ENCODE results near the gene ATP2B3. TPM values are rescaled to one million over a fixed set of nuclear protein-coding genes. Genes with fewer than 3 reads are reported as not detected.

Gene ATP2B3
- total and polyA plus RNA-seq, 8 donors: 0.03 to 0.12 (median 0.04) TPM; not detected in 2

DNA sequence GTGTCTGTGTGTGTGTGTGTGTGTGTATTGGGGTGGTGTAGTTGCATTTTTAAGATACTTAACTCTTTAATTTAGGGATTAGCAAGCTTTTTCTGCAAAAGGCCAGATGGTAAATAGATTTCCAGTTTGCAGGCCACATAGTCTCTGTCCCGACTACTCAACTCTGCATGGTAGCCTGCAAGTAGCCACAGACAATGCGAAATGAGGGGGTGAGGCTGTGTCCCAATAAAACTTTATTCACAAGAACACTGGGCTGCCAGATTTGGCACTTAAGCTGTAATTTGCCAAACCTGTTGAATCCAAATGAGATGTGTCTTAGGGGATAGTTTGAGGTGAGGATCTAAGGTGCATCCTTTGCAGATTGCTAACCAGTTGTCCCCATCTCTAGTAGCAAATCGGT, 6.8 kb downstream of the ATP2B3 start:
- H3K27me3 ChIP-seq: peaks cover 0 to 17% (median 2%) of the 10 kb centered on the region in 4 donors
- ATAC-seq (no peak), DNase-seq (no peak), FAIRE-seq (no peak)
- no peak overlapping the region for H3K27ac ChIP-seq
- intact Hi-C loops (cut with DNase I): no loop called here
- H3K4me1 ChIP-seq: no peaks in the 10 kb centered on the region
- no peaks in the 10 kb centered on the region for H3K9me3 ChIP-seq
- H3K4me3 ChIP-seq: no peak overlapping the region
- TF ChIP-seq, protein P1, sequence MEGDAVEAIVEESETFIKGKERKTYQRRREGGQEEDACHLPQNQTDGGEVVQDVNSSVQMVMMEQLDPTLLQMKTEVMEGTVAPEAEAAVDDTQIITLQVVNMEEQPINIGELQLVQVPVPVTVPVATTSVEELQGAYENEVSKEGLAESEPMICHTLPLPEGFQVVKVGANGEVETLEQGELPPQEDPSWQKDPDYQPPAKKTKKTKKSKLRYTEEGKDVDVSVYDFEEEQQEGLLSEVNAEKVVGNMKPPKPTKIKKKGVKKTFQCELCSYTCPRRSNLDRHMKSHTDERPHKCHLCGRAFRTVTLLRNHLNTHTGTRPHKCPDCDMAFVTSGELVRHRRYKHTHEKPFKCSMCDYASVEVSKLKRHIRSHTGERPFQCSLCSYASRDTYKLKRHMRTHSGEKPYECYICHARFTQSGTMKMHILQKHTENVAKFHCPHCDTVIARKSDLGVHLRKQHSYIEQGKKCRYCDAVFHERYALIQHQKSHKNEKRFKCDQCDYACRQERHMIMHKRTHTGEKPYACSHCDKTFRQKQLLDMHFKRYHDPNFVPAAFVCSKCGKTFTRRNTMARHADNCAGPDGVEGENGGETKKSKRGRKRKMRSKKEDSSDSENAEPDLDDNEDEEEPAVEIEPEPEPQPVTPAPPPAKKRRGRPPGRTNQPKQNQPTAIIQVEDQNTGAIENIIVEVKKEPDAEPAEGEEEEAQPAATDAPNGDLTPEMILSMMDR (IDR thresholded peaks at IDR 0.05): no peak
- WGBS, 2 donors: 87 to 90% methylated on average over 3 of the region's 3 CpGs
- H3K36me3 ChIP-seq: no peaks in the 10 kb centered on the region

DNA sequence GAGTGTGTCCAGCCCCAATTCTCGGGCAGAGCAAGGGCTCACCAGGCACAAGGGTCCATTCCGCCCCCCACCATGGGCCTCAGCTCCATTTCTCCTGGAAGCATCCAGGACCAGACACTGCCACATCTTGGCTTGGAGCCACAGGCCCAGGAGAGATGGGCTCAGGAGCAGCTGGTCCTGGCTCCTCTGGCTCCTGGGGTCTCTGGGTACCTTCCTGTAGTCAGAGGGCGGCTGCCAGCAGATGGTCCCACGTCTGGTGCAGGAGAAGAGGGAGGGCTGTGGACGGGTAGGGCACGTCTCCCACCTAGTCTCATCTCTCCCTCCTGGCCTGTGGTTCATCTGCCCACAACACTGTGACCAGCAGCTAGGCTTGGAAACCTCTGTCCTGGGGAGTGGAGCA, 8.0 kb downstream of the ATP2B3 start:
- DNase-seq (no peak), ATAC-seq (no peak), FAIRE-seq (no peak)
- no peaks in the 10 kb centered on the region for H3K9me3 ChIP-seq
- H3K36me3 ChIP-seq: no peaks in the 10 kb centered on the region
- intact Hi-C loops (cut with DNase I): no loop called here
- H3K27me3 ChIP-seq: peaks cover 0 to 13% (median 2%) of the 10 kb centered on the region in 4 donors
- H3K4me3 ChIP-seq: no peak overlapping the region
- no peaks in the 10 kb centered on the region for H3K4me1 ChIP-seq
- 72 to 80% methylated on average over 4 to 6 of the region's 6 CpGs for WGBS, 2 donors
- H3K27ac ChIP-seq: no peak overlapping the region
- TF ChIP-seq, protein P1 (IDR thresholded peaks at IDR 0.05): no peak

DNA sequence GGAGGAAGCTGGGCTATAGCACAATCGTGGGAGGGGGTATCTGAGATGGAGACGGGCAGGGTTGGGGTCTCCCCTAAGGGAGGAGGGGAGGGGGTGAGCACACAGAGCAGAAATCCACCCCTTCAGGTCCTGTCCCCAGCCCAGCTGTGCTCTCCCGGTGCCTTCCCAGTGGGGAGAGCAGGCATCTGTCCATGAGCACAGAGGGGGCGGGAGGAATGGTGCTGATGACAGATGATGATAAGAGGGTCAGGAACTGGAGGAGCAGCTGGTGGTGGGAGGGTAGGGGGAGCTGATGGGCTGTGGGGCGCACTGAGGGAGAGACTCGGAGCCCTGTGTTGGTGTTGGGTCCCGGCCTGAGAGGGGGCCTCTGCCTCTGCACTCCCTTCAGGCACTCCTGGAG, 8.6 kb downstream of the ATP2B3 start:
- Histone ChIP-seq H3K4me1 (no peaks in the 10 kb centered on the region), H3K9me3 (no peaks in the 10 kb centered on the region), H3K4me3 (no peak overlapping the region), H3K36me3 (no peaks in the 10 kb centered on the region), H3K27me3 (peaks cover 0 to 13% (median 2%) of the 10 kb centered on the region in 4 donors), H3K27ac (no peak overlapping the region)
- TF ChIP-seq, protein P1 (IDR thresholded peaks at IDR 0.05): no peak
- ATAC-seq (no peak), DNase-seq (no peak), FAIRE-seq (no peak)
- intact Hi-C loops (cut with DNase I): no loop called here
- 59 to 66% methylated on average over 7 of the region's 7 CpGs for WGBS, 2 donors

DNA sequence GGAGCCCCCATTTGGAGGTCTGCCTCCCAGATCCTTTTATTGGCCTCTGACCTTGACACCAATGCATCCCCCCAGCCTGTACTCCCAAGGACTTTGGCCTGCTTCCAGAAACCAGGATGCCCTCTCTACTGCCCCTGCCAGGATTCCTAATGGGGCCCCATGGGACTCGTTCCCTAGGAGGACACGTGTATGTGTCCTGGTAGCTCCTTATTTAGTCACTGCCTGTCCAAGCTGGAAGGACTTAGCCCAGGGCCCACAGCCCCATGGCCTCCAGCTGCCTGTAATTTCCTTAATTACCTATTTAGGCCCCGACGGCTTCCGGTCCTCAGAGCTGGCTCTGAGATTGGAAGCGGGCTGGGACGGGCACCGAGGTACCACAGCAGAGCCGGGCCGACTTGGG, 9.4 kb downstream of the ATP2B3 start:
- H3K4me1 ChIP-seq: no peaks in the 10 kb centered on the region
- no peak overlapping the region for H3K27ac ChIP-seq
- 61 to 75% methylated on average over 10 of the region's 10 CpGs for WGBS, 2 donors
- H3K9me3 ChIP-seq: no peaks in the 10 kb centered on the region
- TF ChIP-seq, protein P1 (IDR thresholded peaks at IDR 0.05): no peak
- H3K27me3 ChIP-seq: peaks cover 0 to 6% (median 2%) of the 10 kb centered on the region in 4 donors
- FAIRE-seq: no peak
- H3K36me3 ChIP-seq: no peaks in the 10 kb centered on the region
- H3K4me3 ChIP-seq: no peak overlapping the region
- intact Hi-C loops (cut with DNase I): no loop called here
- DNase-seq: no peak
- ATAC-seq: no peak

DNA sequence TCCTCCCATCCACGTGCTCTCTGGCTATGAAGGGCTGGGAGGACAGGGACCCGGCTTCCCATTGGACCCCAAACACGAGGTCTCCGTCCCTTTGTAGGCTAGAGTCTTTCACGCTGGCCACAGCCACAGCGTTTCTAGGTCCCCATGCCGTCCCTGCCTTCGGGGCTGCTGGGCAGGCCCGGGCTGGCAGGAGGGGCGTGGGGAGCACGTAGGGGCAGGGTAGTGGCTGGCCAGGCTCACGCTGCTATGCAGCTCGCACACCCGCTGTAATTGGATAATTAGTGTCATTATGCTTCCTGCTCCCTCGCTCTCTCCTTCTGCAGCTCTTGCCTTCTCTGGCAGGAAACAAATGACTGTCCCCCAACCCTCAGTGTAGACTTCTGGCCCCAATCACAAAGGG, 9.8 kb downstream of the ATP2B3 start:
- no peak for DNase-seq
- ATAC-seq: no peak
- H3K27ac ChIP-seq: no peak overlapping the region
- intact Hi-C loops (cut with DNase I): no loop called here
- H3K4me1 ChIP-seq: no peaks in the 10 kb centered on the region
- TF ChIP-seq, protein P1 (IDR thresholded peaks at IDR 0.05): no peak
- WGBS, 2 donors: 61 to 74% methylated on average over 15 of the region's 15 CpGs
- no peaks in the 10 kb centered on the region for H3K36me3 ChIP-seq
- H3K27me3 ChIP-seq: peaks cover 0 to 5% (median 1%) of the 10 kb centered on the region in 4 donors
- no peak for FAIRE-seq
- no peak overlapping the region for H3K4me3 ChIP-seq
- H3K9me3 ChIP-seq: no peaks in the 10 kb centered on the region
